ENCODE results near the gene ITGAL. TPM values are rescaled to one million over a fixed set of nuclear protein-coding genes. Genes with fewer than 3 reads are reported as not detected.

The ITGAL gene
- total RNA-seq, 1 donor from 2014 or later: not detected

DNA sequence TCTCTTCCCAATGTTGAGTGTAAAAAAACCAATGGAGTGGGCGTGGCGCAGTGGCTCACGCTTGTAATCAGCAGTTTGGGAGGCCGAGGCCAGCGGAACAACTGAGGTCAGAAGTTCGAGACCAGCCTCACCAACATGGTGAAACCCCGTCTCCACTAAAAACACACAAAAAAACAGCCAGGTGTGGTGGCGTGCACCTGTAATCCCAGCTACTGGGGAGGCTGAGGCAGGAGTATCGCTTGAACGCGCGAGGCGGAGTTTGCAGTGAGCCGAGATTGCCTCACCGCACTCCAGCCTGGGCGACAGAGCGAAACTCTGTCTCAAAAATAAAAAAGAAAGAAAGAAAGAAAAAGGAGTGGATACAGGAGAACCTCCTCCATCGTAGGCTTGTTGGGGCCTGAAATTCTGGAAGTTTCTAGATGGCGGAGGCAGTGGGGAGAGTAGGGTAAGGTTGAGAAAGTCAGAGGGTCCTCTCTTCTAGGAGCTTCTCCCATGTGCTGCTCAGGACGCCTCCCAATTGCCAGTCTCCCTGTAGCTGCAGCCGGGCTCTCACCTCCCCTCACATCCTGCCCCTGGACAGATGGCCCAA is 86.3 kb downstream of the ITGAL start:
- Mint-ChIP-seq H3K4me1 (ENCODE audit: low read depth, unreplicated experiment) (peaks cover 25% of the 10 kb centered on the region), H3K9me3 (ENCODE audit: unreplicated experiment) (peaks cover 12% of the 10 kb centered on the region), H3K27me3 (ENCODE audit: unreplicated experiment) (peaks cover 12% of the 10 kb centered on the region), H3K27ac (ENCODE audit: unreplicated experiment) (peak overlapping the region; percentile 99), H3K4me3 (ENCODE audit: unreplicated experiment) (peak overlapping the region; percentile 85), H3K36me3 (ENCODE audit: unreplicated experiment) (peaks cover 6% of the 10 kb centered on the region)
- TF ChIP-seq, protein P1, sequence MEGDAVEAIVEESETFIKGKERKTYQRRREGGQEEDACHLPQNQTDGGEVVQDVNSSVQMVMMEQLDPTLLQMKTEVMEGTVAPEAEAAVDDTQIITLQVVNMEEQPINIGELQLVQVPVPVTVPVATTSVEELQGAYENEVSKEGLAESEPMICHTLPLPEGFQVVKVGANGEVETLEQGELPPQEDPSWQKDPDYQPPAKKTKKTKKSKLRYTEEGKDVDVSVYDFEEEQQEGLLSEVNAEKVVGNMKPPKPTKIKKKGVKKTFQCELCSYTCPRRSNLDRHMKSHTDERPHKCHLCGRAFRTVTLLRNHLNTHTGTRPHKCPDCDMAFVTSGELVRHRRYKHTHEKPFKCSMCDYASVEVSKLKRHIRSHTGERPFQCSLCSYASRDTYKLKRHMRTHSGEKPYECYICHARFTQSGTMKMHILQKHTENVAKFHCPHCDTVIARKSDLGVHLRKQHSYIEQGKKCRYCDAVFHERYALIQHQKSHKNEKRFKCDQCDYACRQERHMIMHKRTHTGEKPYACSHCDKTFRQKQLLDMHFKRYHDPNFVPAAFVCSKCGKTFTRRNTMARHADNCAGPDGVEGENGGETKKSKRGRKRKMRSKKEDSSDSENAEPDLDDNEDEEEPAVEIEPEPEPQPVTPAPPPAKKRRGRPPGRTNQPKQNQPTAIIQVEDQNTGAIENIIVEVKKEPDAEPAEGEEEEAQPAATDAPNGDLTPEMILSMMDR (IDR thresholded peaks at IDR 0.05; ENCODE audit: partially characterized antibody, unreplicated experiment): no peak
- DNase-seq: no peak

DNA sequence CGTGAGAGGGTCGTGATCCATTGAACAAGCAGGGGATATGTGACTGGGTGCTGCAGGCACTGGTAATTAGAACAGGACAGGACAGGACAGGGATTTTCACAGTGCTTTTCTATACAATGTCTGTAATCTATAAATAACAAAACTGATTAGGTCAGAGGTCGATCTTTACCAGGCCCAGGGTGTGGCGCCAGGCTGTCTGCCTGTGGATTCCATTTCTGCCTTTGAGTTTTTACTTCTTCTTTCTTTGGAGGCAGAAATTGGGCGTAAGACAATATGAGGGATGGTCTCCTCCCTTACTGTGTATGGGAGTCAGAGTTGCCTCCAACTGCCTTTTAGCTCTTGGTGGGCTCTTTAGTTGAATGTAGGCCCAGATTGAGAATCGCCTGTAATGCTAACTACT is 87.1 kb downstream of the ITGAL start:
- TF ChIP-seq, protein P1 (IDR thresholded peaks at IDR 0.05; ENCODE audit: partially characterized antibody, unreplicated experiment): no peak
- peaks cover 12% of the 10 kb centered on the region for H3K27me3 Mint-ChIP-seq (ENCODE audit: unreplicated experiment)
- no peak for DNase-seq
- peak overlapping the region; percentile 85 for H3K4me3 Mint-ChIP-seq (ENCODE audit: unreplicated experiment)
- H3K9me3 Mint-ChIP-seq (ENCODE audit: unreplicated experiment): peaks cover 12% of the 10 kb centered on the region
- peak overlapping the region; percentile 99 for H3K27ac Mint-ChIP-seq (ENCODE audit: unreplicated experiment)
- H3K36me3 Mint-ChIP-seq (ENCODE audit: unreplicated experiment): no peaks in the 10 kb centered on the region
- H3K4me1 Mint-ChIP-seq (ENCODE audit: low read depth, unreplicated experiment): peaks cover 23% of the 10 kb centered on the region

DNA sequence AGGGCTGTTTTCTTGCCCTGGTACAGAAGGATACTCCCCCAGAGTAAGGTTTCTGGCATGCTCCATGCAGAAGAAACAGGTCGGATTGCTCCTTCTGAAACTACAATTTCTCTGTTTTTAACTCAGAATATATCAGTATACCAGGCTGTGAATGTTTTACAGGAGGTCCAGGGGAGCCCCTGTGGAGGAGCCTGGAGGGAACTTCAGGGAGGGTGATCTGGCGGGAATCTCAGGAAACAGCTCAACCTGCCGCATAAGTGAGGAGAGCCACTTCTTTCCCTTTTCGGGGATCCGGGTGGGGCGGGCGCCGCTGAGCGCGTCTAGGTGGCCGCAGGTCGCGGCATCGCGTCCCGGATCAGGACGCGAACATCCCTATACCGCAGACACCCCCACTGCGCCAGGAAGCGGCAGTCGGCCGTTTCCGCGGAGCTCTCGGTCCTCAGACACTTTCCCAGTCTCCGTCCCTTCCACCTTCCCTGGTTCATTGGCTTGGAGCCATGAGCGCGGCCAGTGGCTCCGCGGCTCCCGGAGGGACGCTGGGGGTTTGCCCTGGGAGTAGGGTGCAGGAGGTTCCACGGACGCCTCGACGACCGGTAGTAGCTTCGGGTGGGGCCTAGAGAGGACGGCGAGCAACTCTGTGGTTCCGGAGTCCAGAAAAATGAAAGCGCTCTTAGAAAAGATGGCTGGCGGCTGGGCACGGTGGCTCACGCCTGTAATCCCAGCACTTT is 88.7 kb downstream of the ITGAL start:
- H3K4me3 Mint-ChIP-seq (ENCODE audit: unreplicated experiment): peak overlapping the region; percentile 4
- TF ChIP-seq, protein P1 (IDR thresholded peaks at IDR 0.05; ENCODE audit: partially characterized antibody, unreplicated experiment): no peak
- peaks cover 17% of the 10 kb centered on the region for H3K27me3 Mint-ChIP-seq (ENCODE audit: unreplicated experiment)
- H3K4me1 Mint-ChIP-seq (ENCODE audit: low read depth, unreplicated experiment): peaks cover 30% of the 10 kb centered on the region
- H3K9me3 Mint-ChIP-seq (ENCODE audit: unreplicated experiment): peaks cover 17% of the 10 kb centered on the region
- H3K36me3 Mint-ChIP-seq (ENCODE audit: unreplicated experiment): no peaks in the 10 kb centered on the region
- no peak for DNase-seq
- H3K27ac Mint-ChIP-seq (ENCODE audit: unreplicated experiment): no peak overlapping the region

DNA sequence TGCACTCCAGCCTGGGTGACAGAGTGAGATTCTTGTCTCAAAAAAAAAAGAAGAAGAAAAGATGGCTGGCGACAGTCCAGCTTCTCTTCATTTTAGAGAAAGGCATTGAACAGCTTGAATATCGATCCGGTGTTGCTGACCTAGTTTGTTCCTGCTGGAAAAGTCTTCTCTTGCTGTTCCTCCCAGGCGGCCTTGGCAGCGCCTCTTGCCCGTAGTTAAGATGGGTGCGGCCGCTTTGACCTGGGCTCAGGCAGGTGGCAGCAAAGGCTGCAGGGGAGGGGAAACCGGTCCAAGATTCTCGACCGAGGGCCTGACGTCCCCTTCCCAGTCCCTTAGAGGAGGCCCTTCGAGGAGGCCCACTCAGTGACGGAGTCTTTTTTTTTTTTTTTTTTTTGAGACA is 89.5 kb downstream of the ITGAL start:
- no peak for DNase-seq
- no peak overlapping the region for H3K27ac Mint-ChIP-seq (ENCODE audit: unreplicated experiment)
- no peak overlapping the region for H3K4me3 Mint-ChIP-seq (ENCODE audit: unreplicated experiment)
- H3K4me1 Mint-ChIP-seq (ENCODE audit: low read depth, unreplicated experiment): peaks cover 33% of the 10 kb centered on the region
- H3K36me3 Mint-ChIP-seq (ENCODE audit: unreplicated experiment): no peaks in the 10 kb centered on the region
- H3K9me3 Mint-ChIP-seq (ENCODE audit: unreplicated experiment): peaks cover 20% of the 10 kb centered on the region
- TF ChIP-seq, protein P1 (IDR thresholded peaks at IDR 0.05; ENCODE audit: partially characterized antibody, unreplicated experiment): no peak
- peaks cover 15% of the 10 kb centered on the region for H3K27me3 Mint-ChIP-seq (ENCODE audit: unreplicated experiment)

DNA sequence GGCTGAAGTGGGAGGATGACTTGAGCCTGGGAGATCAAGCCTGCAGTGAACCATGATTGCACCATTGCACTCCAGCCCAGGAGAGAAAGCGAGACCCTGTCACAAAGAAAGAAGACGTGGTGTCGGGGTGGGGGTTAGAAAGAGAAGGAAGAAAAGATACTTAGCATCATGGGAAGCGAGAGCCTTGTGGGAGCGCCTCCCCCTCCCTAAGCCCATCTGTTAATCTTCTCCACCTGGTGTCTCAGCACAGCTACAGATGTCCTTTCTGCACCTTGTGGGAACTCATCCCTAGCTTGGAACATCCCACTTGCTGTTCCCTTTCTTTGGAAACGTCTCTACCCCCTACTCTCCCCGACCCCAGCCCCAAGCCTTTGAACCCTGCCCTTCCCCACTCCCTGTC is 93.0 kb downstream of the ITGAL start:
- peak; percentile 31 for DNase-seq
- H3K4me3 Mint-ChIP-seq (ENCODE audit: unreplicated experiment): peak overlapping the region; percentile 76
- H3K27ac Mint-ChIP-seq (ENCODE audit: unreplicated experiment): peak overlapping the region; percentile 97
- TF ChIP-seq, protein P1 (IDR thresholded peaks at IDR 0.05; ENCODE audit: partially characterized antibody, unreplicated experiment): no peak
- peaks cover 18% of the 10 kb centered on the region for H3K9me3 Mint-ChIP-seq (ENCODE audit: unreplicated experiment)
- peaks cover 10% of the 10 kb centered on the region for H3K27me3 Mint-ChIP-seq (ENCODE audit: unreplicated experiment)
- peaks cover 27% of the 10 kb centered on the region for H3K4me1 Mint-ChIP-seq (ENCODE audit: low read depth, unreplicated experiment)
- no peaks in the 10 kb centered on the region for H3K36me3 Mint-ChIP-seq (ENCODE audit: unreplicated experiment)
